GM19099 (cell line): ENCODE results near the gene HOXA3.

Source experiments
- POLR2A ChIP-seq: IDR thresholded peaks from 3 replicates; pipeline ENCODE4 v1.6.1; 2011; ENCODE audit warnings: low read depth; ENCODE audit not compliant: insufficient read length; ENCODE audit errors: extremely low read depth

HOXA3 gene

DNA sequence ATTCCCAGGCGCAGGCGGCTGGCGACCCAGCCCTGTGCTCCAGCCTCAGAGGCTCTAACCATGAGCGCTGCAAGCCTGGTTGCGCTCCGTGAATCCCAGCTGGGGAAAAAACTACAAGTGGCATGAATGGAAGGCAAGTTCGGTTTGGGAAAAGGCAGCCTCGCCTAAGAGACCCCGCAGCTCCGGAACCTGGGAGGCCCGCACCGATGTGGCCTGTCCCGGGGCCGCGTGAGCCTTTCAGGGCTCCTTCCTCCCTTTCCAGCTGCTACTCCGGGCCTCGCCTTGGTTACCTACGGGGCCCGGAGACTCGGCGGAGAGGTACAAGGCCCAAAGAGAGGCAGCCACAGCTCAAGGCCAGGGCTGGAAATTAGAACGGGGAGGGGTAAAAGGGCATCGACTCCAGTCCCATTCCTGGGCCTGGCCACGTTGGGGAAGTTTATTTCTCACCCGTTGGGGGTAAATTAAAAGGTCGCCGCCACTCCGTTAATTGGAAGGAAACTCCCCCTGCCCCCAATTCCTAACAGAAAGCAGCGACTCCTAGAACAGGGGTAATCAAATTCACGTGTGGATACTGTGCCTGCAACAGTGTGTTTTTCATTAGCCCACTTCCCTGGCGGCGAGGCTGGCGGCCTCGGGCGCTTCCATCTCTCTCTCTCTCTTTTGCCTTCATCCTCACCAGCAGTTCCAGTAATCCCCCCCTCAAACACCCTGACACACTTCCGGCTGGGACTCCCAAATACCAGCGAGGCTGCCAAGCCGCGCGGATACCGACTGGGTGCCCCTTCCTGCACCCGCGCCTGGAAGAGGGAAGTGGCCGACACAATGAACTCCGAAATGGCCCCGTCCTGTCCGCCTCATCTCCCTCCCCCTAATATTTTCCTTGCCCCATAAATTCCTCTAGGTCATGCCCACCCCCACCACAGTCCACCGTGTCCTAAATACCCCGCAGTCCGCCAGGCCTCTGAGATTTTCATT lies 14.4 kb upstream of the HOXA3 start:
- no peak for TF ChIP-seq POLR2A

- TF ChIP-seq POLR2A = no peak
Observed at GRCh38 chr7:27165996-27166530, 13.7 kb upstream of the HOXA3 start.

- no peak for TF ChIP-seq POLR2A
Observed at GRCh38 chr7:27165089-27165995, 13.0 kb upstream of the HOXA3 start, which contains the start of gene HOXA9. HOXA9 (minus strand) TSS chr7:27165537; CDS start chr7:27165457, 80 bp downstream.

GRCh38 chr7:27164367-27165088 lies 12.1 kb upstream of the HOXA3 start:
- no peak for TF ChIP-seq POLR2A

DNA sequence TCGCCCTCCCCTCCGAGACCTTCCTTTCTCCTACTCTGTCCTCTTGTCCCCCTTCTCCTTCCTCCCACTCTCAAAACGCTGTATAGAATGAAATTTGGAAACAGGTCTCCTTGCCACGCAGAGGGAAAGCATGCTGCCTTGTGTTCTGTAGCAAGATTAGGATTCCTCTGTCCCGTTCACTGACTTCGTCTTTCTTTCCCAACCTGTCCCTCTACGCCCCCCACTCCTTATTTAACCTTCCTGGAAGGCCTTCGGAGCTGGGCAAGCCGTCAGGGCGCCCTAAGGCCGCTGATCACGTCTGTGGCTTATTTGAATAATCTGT lies 11.6 kb upstream of the HOXA3 start:
- TF ChIP-seq POLR2A = no peak

DNA sequence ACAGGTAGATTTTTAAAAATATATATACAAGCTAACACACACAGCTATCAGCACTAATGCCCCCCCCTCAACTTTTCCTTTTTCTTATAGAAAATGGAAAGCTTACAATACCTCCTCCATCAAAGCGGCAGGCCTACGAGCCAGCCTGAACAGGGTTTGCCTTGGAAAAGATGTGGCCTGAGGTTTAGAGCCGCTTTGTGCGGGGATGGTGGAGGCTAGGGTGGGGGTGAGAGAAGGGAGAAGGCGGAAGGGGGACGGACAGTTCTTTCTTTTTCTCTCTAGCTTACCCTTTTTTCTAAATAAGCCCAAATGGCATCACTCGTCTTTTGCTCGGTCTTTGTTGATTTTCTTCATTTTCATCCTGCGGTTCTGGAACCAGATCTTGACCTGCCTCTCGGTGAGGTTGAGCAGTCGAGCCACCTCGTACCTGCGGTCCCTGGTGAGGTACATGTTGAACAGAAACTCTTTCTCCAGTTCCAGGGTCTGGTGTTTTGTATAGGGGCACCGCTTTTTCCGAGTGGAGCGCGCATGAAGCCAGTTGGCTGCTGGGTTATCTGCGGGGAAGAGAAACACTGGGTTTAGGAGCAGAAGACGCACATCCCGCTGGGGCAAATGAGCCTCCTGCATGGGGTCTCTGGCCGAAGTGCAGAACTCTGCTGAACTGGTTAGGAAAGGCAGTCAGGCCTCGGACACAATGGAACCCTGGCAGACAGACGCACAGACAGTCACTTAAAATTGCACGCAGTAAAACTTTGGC lies 11.1 kb upstream of the HOXA3 start:
- TF ChIP-seq POLR2A = no peak

GRCh38 chr7:27162561-27163287 lies 10.3 kb upstream of the HOXA3 start:
- TF ChIP-seq POLR2A = no peak

DNA sequence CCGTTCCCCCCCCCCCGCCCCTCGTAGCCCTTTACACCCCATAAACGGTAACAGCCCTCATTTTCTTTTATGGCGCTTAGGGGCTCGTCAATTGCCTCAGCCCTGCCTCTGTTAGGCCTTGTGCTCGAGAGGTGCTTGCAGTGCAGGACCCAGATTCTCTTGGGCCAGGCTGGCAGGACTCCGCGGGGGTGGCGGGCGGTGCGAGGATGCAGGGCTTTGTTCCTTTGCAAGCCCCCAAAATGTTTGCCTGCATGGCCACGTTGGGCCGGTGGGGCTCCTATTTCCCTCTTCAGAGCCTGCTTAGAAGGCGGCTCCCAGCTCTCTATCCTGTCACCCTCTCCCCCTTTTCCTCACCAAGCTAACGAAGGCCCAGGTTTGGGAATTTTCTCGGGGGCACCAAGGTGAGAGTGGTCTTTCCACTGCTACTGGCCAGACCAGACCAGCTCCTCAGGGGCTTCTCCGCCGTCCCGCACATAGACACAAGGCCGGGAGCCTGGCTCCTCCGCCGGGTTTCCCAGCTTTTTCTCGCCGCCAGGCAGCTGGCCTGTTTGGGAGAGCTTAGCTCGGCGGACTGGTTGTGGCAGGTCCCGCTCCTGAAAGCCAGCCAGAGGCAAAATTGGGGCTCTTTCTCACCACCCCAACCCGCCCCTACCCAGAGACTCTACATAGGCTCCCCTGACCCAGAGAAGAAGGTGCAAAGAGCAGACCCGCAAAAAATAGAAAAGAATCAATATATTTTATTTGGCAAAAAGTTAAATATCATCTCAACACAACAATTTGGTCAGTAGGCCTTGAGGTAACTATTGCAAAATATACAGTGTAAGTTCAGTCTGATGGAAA lies 9.6 kb upstream of the HOXA3 start:
- TF ChIP-seq POLR2A = no peak

DNA sequence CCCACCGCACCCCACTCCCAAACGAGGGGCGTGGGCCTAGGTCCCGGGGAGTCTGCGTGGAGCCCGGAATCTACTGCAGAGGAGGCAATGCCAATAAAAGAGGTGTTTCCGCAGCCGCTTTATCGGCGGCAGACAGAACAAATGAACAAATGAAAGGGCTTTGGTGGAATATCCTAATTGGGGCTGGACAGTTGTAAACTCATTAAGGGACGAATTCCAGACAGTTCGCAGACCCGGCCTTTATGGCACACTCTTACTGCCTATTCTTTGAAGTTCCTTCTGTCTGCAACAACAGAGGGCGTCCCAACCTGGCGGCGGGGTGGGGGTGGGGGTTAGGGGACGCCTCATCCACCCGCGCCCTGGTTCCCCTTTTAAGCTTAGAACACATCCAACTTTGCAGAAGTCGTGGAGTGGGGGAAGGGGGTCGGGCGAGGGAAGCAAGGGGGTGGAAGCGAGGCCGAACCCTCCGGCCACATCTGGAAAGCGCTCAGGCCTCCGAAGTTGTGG lies 8.9 kb upstream of the HOXA3 start:
- TF ChIP-seq POLR2A = no peak

DNA sequence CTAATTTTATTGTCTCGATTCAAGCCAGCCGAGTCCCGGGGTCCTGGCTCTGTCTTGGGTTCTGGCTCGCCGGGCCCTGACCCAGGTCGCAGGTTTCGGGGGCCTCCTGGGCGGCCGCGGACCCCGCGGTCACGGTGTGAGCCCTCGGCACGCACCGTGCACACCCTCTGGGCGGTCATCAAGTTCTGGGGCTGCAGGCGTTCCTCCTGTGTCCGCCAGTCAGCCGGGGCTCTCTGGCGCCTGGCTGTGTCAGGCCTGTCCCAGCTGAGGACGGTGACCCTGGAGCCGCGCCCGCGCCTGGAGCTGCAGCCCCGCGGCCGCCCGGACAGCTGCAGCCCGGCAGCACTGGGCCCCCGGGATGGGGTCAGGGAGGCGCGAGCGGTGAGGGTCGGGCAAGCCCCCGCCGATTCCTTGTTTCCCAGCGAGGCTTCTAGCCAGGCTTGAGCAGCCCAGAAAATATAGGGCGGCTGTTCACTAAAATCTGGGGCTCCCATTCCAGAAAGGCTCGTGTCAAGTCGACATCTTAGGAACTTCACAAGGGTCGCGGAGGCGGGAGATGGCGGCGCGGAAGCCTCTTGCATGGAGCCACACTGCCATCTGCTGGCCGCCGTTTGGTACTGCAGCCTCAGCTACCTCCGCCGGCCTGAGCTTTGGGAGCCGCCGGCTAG lies 8.3 kb upstream of the HOXA3 start:
- no peak for TF ChIP-seq POLR2A

- TF ChIP-seq POLR2A = no peak
Observed at GRCh38 chr7:27160145-27160545, 7.8 kb upstream of the HOXA3 start.

GRCh38 chr7:27159266-27160144 lies 7.1 kb upstream of the HOXA3 start:
- no peak for TF ChIP-seq POLR2A
